GM19468 (cell line): Measurements from ENCODE around the gene TMEM231.

Source experiments
- ATAC-seq: cut with Tn5 transposase; IDR thresholded peaks from one replicate; pipeline ENCODE4 v1.9.1; 2021; ENCODE audit warnings: mild to moderate bottlenecking, moderate library complexity, moderate number of reproducible peaks; ENCODE audit not compliant: unreplicated experiment; ENCODE audit errors: extremely low read depth

Gene TMEM231

GRCh38 chr16:75495076-75495674 is 60.9 kb downstream of the TMEM231 start, which contains the start of gene CHST6:
TSS of gene CHST6 (minus strand) at chr16:75495441. CDS start at chr16:75479828, 15,613 bp downstream.
- no peak for ATAC-seq

- ATAC-seq = no peak
Observed at GRCh38 chr16:75494661-75495075, 61.4 kb downstream of the TMEM231 start.

- ATAC-seq = no peak
Observed at GRCh38 chr16:75494184-75494583, 61.9 kb downstream of the TMEM231 start.

- no peak for ATAC-seq
Observed at GRCh38 chr16:75491876-75492275, 64.2 kb downstream of the TMEM231 start.

GRCh38 chr16:75488322-75488721 is 67.7 kb downstream of the TMEM231 start:
- no peak for ATAC-seq
